Urinary bladder (tissue), 2 donors: ENCODE measurements around the gene COL10A1. TPM values are rescaled to one million over a fixed set of nuclear protein-coding genes. Genes with fewer than 3 reads are reported as not detected.

Experiments used
- polyA plus RNA-seq: library from polyadenylated mRNA; stranded (reverse); fragments of 200-250 nt; gene quantifications from one replicate; pipeline ENCODE4 v1.2.3, GENCODE V29; 2013
- total RNA-seq: library from RNA; depleted of rRNA; stranded (reverse); fragments of >200 nt; gene quantifications from one replicate; pipeline ENCODE4 v1.2.3, GENCODE V29; 2014
- donor health status: healthy.

The COL10A1 gene
- total and polyA plus RNA-seq, 2 donors, result 0.79 TPM; not detected in 1

Other genes with a start within 250 kb of the COL10A1 start
- 7.3 TPM for gene FRK, start 65.2 kb downstream of the COL10A1 start, total RNA-seq
- gene FRK, start 65.2 kb downstream of the COL10A1 start, polyA plus RNA-seq, result 0.70 TPM
- gene NT5DC1, start 25.3 kb downstream of the COL10A1 start, total RNA-seq, result 14.3 TPM
- gene NT5DC1, start 25.3 kb downstream of the COL10A1 start, polyA plus RNA-seq, result 22.5 TPM
- 17.0 TPM for gene TSPYL4, start 127.9 kb upstream of the COL10A1 start, total RNA-seq
- 25.6 TPM for gene TSPYL4, start 127.9 kb upstream of the COL10A1 start, polyA plus RNA-seq
- gene TSPYL1, start 153.8 kb upstream of the COL10A1 start, total RNA-seq, result 66.7 TPM
- 56.0 TPM for gene TSPYL1, start 153.8 kb upstream of the COL10A1 start, polyA plus RNA-seq
- 76.5 TPM for gene DSE, start 244.8 kb upstream of the COL10A1 start, total RNA-seq
- gene DSE, start 244.8 kb upstream of the COL10A1 start, polyA plus RNA-seq, result 18.4 TPM